H1 (cell line): ENCODE results near the gene TEAD2. TPM values are rescaled to one million over a fixed set of nuclear protein-coding genes. Genes with fewer than 3 reads are reported as not detected.

Source experiments
- polyA plus RNA-seq, 7 experiments: library from polyadenylated mRNA; depleted of rRNA in 3 of 7; stranded (reverse) in 5 of 7; unstranded in 2 of 7; fragments of >200 nt in 5 of 7; fragments of 200-250 nt in 2 of 7; gene quantifications; 1 replicate in 5 of 7; 2 replicates in 1 of 7; 4 replicates in 1 of 7; pipeline versions ENCODE4 v1.2.1 to v1.2.3, GENCODE V29; 2011 to 2013; ENCODE audit warnings: missing spikeins in 2 of 7, mixed read lengths in 2 of 7
- total RNA-seq: library from RNA; stranded (reverse); fragmentation: NEBNext Ultra II Directional; extraction: Animal tissue kit (Norgen Biotek cat#: 25700); gene quantifications from 2 replicates; pipeline ENCODE4 v1.2.1, GENCODE V29; 2021
- TF ChIP-seq, protein P1 (sequence below): fragments of 300-600 bp; sonication (generic); IDR thresholded peaks from 2 replicates; pipeline ENCODE4 v1.7.1; 2012; ENCODE audit warnings: low read length, moderate library complexity, mild to moderate bottlenecking, inconsistent platforms; ENCODE audit not compliant: insufficient replicate concordance

The TEAD2 gene
- total and polyA plus RNA-seq, 2 of the 8 experiments (the other 6 are each of a cell fraction or from before 2014, with no cell fraction given), result 87.6 to 146 TPM

DNA sequence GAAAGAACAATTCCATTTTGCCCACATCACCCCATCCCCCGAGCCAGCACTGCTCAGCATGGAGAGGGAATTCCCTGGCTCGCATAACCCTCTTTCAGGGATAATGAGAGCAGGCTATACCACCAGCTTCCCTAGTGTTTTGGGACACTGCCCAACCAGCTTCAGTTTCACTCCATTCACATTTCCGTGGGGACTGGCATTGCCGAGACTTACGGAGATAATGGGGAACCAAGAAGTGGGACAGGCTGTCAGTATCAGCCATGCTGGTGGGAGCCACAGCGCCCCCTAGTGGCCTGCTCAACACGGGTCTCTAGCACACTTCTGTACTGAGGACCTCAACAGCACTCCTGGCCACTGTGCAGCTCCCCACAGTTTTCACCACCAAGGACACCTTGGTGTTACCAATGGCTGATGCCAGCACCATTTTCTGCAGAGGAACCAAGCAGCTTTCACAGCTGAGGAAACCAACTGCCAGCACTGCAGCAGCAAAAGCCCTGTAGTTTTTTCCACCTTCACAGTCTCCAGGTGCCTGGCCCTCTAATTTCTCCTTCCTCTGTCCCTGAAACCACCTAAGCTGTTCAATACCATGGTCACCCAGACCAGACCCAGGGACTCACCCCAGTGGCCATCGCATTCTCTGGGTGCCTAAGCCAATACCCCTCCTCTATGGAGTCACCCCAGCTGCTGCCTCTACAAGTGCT, 60.9 kb downstream of the TEAD2 start (continued):
- TF ChIP-seq, protein P1, sequence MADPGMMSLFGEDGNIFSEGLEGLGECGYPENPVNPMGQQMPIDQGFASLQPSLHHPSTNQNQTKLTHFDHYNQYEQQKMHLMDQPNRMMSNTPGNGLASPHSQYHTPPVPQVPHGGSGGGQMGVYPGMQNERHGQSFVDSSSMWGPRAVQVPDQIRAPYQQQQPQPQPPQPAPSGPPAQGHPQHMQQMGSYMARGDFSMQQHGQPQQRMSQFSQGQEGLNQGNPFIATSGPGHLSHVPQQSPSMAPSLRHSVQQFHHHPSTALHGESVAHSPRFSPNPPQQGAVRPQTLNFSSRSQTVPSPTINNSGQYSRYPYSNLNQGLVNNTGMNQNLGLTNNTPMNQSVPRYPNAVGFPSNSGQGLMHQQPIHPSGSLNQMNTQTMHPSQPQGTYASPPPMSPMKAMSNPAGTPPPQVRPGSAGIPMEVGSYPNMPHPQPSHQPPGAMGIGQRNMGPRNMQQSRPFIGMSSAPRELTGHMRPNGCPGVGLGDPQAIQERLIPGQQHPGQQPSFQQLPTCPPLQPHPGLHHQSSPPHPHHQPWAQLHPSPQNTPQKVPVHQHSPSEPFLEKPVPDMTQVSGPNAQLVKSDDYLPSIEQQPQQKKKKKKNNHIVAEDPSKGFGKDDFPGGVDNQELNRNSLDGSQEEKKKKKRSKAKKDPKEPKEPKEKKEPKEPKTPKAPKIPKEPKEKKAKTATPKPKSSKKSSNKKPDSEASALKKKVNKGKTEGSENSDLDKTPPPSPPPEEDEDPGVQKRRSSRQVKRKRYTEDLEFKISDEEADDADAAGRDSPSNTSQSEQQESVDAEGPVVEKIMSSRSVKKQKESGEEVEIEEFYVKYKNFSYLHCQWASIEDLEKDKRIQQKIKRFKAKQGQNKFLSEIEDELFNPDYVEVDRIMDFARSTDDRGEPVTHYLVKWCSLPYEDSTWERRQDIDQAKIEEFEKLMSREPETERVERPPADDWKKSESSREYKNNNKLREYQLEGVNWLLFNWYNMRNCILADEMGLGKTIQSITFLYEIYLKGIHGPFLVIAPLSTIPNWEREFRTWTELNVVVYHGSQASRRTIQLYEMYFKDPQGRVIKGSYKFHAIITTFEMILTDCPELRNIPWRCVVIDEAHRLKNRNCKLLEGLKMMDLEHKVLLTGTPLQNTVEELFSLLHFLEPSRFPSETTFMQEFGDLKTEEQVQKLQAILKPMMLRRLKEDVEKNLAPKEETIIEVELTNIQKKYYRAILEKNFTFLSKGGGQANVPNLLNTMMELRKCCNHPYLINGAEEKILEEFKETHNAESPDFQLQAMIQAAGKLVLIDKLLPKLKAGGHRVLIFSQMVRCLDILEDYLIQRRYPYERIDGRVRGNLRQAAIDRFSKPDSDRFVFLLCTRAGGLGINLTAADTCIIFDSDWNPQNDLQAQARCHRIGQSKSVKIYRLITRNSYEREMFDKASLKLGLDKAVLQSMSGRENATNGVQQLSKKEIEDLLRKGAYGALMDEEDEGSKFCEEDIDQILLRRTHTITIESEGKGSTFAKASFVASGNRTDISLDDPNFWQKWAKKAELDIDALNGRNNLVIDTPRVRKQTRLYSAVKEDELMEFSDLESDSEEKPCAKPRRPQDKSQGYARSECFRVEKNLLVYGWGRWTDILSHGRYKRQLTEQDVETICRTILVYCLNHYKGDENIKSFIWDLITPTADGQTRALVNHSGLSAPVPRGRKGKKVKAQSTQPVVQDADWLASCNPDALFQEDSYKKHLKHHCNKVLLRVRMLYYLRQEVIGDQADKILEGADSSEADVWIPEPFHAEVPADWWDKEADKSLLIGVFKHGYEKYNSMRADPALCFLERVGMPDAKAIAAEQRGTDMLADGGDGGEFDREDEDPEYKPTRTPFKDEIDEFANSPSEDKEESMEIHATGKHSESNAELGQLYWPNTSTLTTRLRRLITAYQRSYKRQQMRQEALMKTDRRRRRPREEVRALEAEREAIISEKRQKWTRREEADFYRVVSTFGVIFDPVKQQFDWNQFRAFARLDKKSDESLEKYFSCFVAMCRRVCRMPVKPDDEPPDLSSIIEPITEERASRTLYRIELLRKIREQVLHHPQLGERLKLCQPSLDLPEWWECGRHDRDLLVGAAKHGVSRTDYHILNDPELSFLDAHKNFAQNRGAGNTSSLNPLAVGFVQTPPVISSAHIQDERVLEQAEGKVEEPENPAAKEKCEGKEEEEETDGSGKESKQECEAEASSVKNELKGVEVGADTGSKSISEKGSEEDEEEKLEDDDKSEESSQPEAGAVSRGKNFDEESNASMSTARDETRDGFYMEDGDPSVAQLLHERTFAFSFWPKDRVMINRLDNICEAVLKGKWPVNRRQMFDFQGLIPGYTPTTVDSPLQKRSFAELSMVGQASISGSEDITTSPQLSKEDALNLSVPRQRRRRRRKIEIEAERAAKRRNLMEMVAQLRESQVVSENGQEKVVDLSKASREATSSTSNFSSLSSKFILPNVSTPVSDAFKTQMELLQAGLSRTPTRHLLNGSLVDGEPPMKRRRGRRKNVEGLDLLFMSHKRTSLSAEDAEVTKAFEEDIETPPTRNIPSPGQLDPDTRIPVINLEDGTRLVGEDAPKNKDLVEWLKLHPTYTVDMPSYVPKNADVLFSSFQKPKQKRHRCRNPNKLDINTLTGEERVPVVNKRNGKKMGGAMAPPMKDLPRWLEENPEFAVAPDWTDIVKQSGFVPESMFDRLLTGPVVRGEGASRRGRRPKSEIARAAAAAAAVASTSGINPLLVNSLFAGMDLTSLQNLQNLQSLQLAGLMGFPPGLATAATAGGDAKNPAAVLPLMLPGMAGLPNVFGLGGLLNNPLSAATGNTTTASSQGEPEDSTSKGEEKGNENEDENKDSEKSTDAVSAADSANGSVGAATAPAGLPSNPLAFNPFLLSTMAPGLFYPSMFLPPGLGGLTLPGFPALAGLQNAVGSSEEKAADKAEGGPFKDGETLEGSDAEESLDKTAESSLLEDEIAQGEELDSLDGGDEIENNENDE, result no peak
